Thyroid gland (tissue), 4 donors: ENCODE measurements around the gene RPS6KA4. TPM values are rescaled to one million over a fixed set of nuclear protein-coding genes. Genes with fewer than 3 reads are reported as not detected.
"Not testable (repeated sequence)": the region's sequence is repeated elsewhere in the genome, so short reads cannot be mapped to it uniquely, and the experiment has no call there.

Experiments
- DNase-seq, 2 donors: peaks; one replicate each; pipeline ENCODE4 v3.0.0-alpha.2; 2019
- H3K27ac ChIP-seq, 3 donors: fragments of 200-600 bp; sonication (generic); 1 replicate in 2 of 3; 2 replicates in 1 of 3; pipeline ENCODE4 v1.5.1; 2016 to 2019; ENCODE audit warnings: mild to moderate bottlenecking in 1 of 3, moderate library complexity in 1 of 3
- H3K27me3 ChIP-seq: fragments of 200-600 bp; sonication (generic); one replicate; pipeline ENCODE4 v1.5.1; 2019
- H3K36me3 ChIP-seq, 2 donors: fragments of 200-600 bp; sonication (generic); one replicate each; pipeline ENCODE4 v1.5.1; 2016 to 2019
- H3K4me1 ChIP-seq, 2 donors: fragments of 200-600 bp; sonication (generic); one replicate each; pipeline ENCODE4 v1.5.1; 2017 to 2019
- H3K4me3 ChIP-seq, 3 donors: fragments of 200-600 bp; sonication (generic); replicated peaks in 1 of 3; 1 replicate in 2 of 3; 2 replicates in 1 of 3; pipeline ENCODE4 v1.5.1; 2016; ENCODE audit warnings: mild to moderate bottlenecking in 1 of 3
- H3K9me3 ChIP-seq: fragments of 200-600 bp; sonication (generic); one replicate; pipeline ENCODE4 v1.5.1; 2017
- POLR2A ChIP-seq, 2 donors: fragments of 450-650 bp; IDR thresholded peaks; one replicate each; pipeline ENCODE4 v1.6.1; 2017; ENCODE audit warnings: antibody characterized with exemption in 2 of 2, mild to moderate bottlenecking in 2 of 2, moderate library complexity in 1 of 2
- WGBS, 2 donors: methylation state at CpG; one replicate each; pipeline ENCODE4 v1.1.5; 2017; 5-methylcytosine and 5-hydroxymethylcytosine counted together
- intact Hi-C: fragments of 100-400 bp; cut with DNase I; formaldehyde crosslinking; loops from one replicate; pipeline ENCODE4 v1.15.1; 2023
- microRNA counts, 2 donors: library from miRNA; unstranded; fragments of <30 nt; microRNA quantifications; one replicate each; lab custom pipeline; 2016 to 2017
- microRNA-seq: library from miRNA; unstranded; fragments of <30 nt; microRNA quantifications from one replicate; pipeline ENCODE4, GENCODE V29; 2016
- small RNA-seq: library from RNA; depleted of rRNA; stranded (forward); fragments of <200 nt; gene quantifications from one replicate; pipeline ENCODE3, GENCODE V24; 2016
- total RNA-seq, 4 donors: library from RNA; depleted of rRNA; stranded (reverse); fragments of >200 nt; gene quantifications; one replicate each; pipeline ENCODE4 v1.2.3, GENCODE V29; 2016
- TF ChIP-seq, protein P1 (sequence below), 6 experiments: fragments of 200-600 bp in 3 of 6; fragments of 450-650 bp in 3 of 6; sonication (generic) in 3 of 6; IDR thresholded peaks; one replicate each; pipeline ENCODE4 v1.5.1; 2016 to 2019; ENCODE audit warnings: antibody characterized with exemption in 6 of 6, mild to moderate bottlenecking in 2 of 6, inconsistent platforms in 1 of 6, moderate library complexity in 1 of 6

Gene RPS6KA4
- total RNA-seq, 4 donors from 2014 or later: 19.2 to 44.9 (median 21.8) TPM

DNA sequence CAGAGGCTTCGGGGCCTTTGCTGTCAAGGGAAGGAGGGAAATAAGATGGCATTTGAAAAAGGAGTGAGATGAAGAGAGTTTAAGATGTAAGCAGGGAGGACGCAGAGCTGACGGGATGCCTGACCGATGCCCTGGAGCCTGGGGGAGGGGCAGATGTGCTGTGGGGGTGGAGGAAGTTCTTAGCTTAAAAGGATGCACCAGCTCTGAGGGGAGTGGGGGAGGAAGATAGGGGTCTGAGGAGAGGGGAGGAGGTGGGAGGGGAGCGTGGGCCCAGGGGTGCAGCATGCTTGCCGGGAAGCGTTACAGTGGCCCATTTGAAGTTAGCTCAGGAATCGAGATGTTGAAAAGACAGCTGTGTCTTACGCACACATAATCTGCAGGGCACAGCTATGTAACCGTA, 56.3 kb downstream of the RPS6KA4 start:
- TF ChIP-seq, protein P1, sequence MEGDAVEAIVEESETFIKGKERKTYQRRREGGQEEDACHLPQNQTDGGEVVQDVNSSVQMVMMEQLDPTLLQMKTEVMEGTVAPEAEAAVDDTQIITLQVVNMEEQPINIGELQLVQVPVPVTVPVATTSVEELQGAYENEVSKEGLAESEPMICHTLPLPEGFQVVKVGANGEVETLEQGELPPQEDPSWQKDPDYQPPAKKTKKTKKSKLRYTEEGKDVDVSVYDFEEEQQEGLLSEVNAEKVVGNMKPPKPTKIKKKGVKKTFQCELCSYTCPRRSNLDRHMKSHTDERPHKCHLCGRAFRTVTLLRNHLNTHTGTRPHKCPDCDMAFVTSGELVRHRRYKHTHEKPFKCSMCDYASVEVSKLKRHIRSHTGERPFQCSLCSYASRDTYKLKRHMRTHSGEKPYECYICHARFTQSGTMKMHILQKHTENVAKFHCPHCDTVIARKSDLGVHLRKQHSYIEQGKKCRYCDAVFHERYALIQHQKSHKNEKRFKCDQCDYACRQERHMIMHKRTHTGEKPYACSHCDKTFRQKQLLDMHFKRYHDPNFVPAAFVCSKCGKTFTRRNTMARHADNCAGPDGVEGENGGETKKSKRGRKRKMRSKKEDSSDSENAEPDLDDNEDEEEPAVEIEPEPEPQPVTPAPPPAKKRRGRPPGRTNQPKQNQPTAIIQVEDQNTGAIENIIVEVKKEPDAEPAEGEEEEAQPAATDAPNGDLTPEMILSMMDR (IDR thresholded peaks at IDR 0.05): no peak
- TF ChIP-seq POLR2A (IDR thresholded peaks at IDR 0.05): no peak
- Histone ChIP-seq H3K27me3 (no peaks in the 10 kb centered on the region), H3K27ac (no peak overlapping the region), H3K4me1 (no peaks in the 10 kb centered on the region), H3K36me3 (no peaks in the 10 kb centered on the region), H3K4me3 (no peak overlapping the region), H3K9me3 (no peaks in the 10 kb centered on the region)
- no peak for DNase-seq
- intact Hi-C loops: no loop called here
- 62 to 67% methylated on average over 10 of the region's 10 CpGs for WGBS, 2 donors

DNA sequence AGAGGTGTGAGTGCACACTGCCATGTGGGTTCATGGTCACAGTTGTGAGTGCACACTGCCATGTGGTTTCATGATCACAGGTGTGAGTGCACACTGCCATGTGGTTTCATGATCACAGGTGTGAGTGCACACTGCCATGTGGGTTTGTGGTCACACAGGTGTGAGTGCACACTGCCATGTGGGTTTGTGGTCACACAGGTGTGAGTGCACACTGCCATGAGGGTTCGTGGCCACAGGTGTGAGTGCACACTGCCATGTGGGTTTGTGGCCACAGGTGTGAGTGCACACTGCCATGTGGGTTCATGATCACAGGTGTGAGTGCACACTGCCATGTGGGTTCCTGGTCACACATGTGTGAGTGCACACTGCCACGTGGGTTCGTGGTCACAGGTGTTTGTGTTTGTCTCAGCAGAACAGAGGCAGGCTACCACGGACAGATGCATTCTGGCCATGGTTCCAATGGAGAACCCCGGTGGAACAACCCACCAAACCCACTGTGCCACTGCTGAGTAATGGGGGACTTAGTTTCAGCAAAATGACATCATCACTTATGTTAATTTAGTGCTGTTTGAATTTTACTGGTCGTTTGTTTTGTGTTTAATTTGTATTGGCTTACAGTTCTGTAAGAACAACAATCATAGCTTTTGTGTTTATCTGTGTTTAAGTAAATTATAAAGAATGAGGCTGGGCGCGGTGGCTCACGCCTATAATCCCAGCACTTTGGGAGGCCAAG, 57.2 kb downstream of the RPS6KA4 start:
- H3K27ac ChIP-seq: no peak overlapping the region
- DNase-seq: no peak
- intact Hi-C loops: no loop called here
- H3K4me1 ChIP-seq: no peaks in the 10 kb centered on the region
- TF ChIP-seq, protein P1 (IDR thresholded peaks at IDR 0.05): no peak
- no peak for TF ChIP-seq POLR2A (IDR thresholded peaks at IDR 0.05)
- H3K36me3 ChIP-seq: no peaks in the 10 kb centered on the region
- WGBS, 2 donors: 87 to 90% methylated on average over 7 to 8 of the region's 9 CpGs
- no peak overlapping the region for H3K4me3 ChIP-seq
- H3K27me3 ChIP-seq: no peaks in the 10 kb centered on the region
- no peaks in the 10 kb centered on the region for H3K9me3 ChIP-seq

DNA sequence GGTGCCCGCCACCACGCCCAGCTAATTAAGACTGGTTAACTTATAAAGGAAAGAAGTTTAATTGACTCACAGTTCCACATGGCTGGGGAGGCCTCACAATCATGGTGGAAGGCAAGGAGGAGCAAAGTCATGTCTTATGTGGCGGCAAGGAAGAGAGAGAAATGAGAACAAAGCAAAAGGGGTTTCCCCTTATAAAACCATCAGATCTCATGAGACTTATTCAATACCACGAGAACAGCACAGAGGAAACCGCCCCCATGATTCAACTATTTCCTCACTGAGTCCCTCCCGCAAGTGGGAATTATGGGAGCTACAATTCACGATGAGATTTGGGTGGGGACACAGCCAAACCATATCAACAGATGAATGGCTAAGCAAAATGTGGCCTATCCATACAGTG, 59.3 kb downstream of the RPS6KA4 start:
- H3K36me3 ChIP-seq, intact Hi-C loops, H3K27me3 ChIP-seq, H3K9me3 ChIP-seq, DNase-seq, H3K4me3 ChIP-seq, H3K27ac ChIP-seq, H3K4me1 ChIP-seq: not testable (repeated sequence)
- 88 to 89% methylated on average over 7 of the region's 7 CpGs for WGBS, 2 donors

DNA sequence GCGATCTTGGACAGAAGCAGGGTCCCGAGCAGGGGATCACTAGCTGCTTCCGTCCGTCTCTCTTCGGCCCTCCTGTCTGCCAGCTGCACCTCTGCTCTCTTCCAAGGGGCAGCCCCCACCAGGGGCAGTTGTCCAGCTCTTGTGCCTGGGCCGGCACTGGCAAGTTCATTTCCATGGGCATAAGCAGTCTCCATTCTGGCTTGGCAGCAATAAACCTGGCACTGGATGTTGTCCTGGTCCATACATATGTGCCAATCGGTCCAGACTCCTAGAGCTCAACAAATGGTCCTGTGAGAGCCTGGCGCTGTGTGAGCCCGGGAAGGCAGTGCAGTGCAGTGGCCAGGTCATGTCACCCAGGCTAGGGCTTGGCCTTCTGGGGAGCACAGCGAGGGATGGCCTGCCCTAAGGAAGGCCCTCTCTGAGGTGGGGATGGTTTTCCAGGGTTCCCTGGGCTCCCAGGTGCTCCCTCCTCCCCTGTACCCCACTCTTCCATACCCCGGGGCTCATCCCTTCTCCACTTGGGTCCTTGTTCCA, 60.4 kb downstream of the RPS6KA4 start:
- H3K27ac ChIP-seq: no peak overlapping the region
- intact Hi-C loops: no loop called here
- no peak for TF ChIP-seq POLR2A (IDR thresholded peaks at IDR 0.05)
- TF ChIP-seq, protein P1 (IDR thresholded peaks at IDR 0.05): no peak
- WGBS, 2 donors: 88 to 90% methylated on average over 5 to 7 of the region's 11 CpGs
- no peak for DNase-seq
- H3K27me3 ChIP-seq: no peaks in the 10 kb centered on the region
- H3K4me1 ChIP-seq: no peaks in the 10 kb centered on the region
- H3K36me3 ChIP-seq: no peaks in the 10 kb centered on the region
- H3K4me3 ChIP-seq: no peak overlapping the region
- no peaks in the 10 kb centered on the region for H3K9me3 ChIP-seq

DNA sequence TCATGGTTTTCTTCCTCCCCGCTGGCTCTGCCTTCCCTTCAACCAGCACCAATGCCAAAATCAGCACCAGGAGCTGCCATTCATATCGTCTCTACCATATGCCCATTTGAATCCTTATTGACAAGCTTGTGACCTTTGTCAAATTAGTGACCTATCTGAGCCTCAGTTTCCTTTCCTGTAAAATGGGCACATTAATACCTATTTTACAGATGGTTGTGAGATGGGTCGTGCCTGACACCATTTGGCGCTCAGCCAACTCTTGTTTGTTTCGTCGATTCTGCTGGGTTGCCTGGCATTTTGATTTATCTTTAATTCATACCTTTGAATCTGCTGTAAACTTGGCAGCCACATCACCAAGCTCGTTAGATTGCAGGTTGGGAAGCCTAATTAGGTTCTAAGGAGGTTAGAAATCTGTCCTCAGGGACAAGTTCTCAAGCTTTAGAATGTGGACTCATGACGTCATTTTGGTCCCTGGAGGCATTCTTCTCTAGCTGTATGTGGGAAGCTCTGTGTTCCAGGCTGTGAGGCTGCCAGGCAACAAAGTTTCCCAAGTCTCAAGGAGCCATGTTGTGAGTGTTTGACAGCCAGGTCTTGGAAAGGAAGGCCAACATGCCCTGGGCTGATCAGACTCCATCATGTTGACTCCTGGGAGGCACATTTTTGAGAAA, 61.0 kb downstream of the RPS6KA4 start:
- H3K27me3 ChIP-seq: no peaks in the 10 kb centered on the region
- H3K4me1 ChIP-seq: no peaks in the 10 kb centered on the region
- 83 to 85% methylated on average over 8 of the region's 8 CpGs for WGBS, 2 donors
- H3K36me3 ChIP-seq: no peaks in the 10 kb centered on the region
- H3K4me3 ChIP-seq: no peak overlapping the region
- H3K9me3 ChIP-seq: no peaks in the 10 kb centered on the region
- no peak for DNase-seq
- no peak for TF ChIP-seq POLR2A (IDR thresholded peaks at IDR 0.05)
- TF ChIP-seq, protein P1 (IDR thresholded peaks at IDR 0.05): no peak
- H3K27ac ChIP-seq: no peak overlapping the region
- intact Hi-C loops: no loop called here

MicroRNA genes within 50 kb of the gene (microRNA counts, 767-probe panel; counts per million panel counts)
- microRNA hsa-miR-1237 (lab: Ali Mortazavi, UCI): 0 counts per million in 2 donors

Small RNA genes lying within 50 kb of the gene (microRNA-seq; reads per million reads assigned to microRNA genes)
- gene MIR1237 (not detected), gene MIR7155 (not detected)

Small RNA genes lying within 50 kb of the gene (small RNA-seq; reads per million reads assigned to genes)
- not detected for gene MIR1237
- not detected for gene MIR7155

Other genes with a start within 250 kb of the RPS6KA4 start
- 10 to 100 TPM; 62.5 to 89.5 (median 70.0) TPM for gene MACROD1, start 193.0 kb upstream of the RPS6KA4 start, total RNA-seq
- 100 to 1,000 TPM in 2 of 4 donors, 10 to 100 TPM in 2; 80.8 to 116 (median 106) TPM for gene STIP1, start 173.0 kb upstream of the RPS6KA4 start, total RNA-seq
- 10 to 100 TPM in 2 of 4 donors, 1 to 10 TPM in 2; 7.6 to 13.9 (median 10.8) TPM for gene FERMT3, start 152.4 kb upstream of the RPS6KA4 start, total RNA-seq
- gene TRPT1, start 133.0 kb upstream of the RPS6KA4 start, total RNA-seq: 10 to 100 TPM; 50.5 to 90.8 (median 65.9) TPM
- 100 to 1,000 TPM in 2 of 4 donors, 10 to 100 TPM in 2; 65.6 to 109 (median 94.4) TPM for gene NUDT22, start 132.9 kb upstream of the RPS6KA4 start, total RNA-seq
- gene DNAJC4, start 128.6 kb upstream of the RPS6KA4 start, total RNA-seq: 10 to 100 TPM; 10.9 to 48.6 (median 21.9) TPM
- gene VEGFB, start 124.6 kb upstream of the RPS6KA4 start, total RNA-seq: 100 to 1,000 TPM in 1 of 4 donors, 10 to 100 TPM in 3; 52.9 to 101 (median 75.7) TPM
- gene FKBP2, start 118.1 kb upstream of the RPS6KA4 start, total RNA-seq: 100 to 1,000 TPM; 107 to 271 (median 196) TPM
- gene PPP1R14B, start 112.2 kb upstream of the RPS6KA4 start, total RNA-seq: 100 to 1,000 TPM in 1 of 4 donors, 10 to 100 TPM in 3; 34.2 to 103 (median 83.8) TPM
- 10 to 100 TPM; 18.8 to 39.2 (median 23.5) TPM for gene PLCB3, start 107.6 kb upstream of the RPS6KA4 start, total RNA-seq
- 100 to 1,000 TPM in 3 of 4 donors, 10 to 100 TPM in 1; 79.0 to 239 (median 148) TPM for gene BAD, start 74.5 kb upstream of the RPS6KA4 start, total RNA-seq
- gene GPR137, start 73.3 kb upstream of the RPS6KA4 start, total RNA-seq: 10 to 100 TPM; 14.9 to 46.9 (median 33.8) TPM
- not detected for gene KCNK4, start 67.9 kb upstream of the RPS6KA4 start, total RNA-seq
- gene CATSPERZ, start 58.8 kb upstream of the RPS6KA4 start, total RNA-seq: 1 to 10 TPM in 2 of 4 donors, not detected in 2; 1.0 to 3.1 TPM
- 10 to 100 TPM; 42.8 to 71.6 (median 58.3) TPM for gene ESRRA, start 53.6 kb upstream of the RPS6KA4 start, total RNA-seq
- 100 to 1,000 TPM; 228 to 435 (median 237) TPM for gene TRMT112, start 41.6 kb upstream of the RPS6KA4 start, total RNA-seq
- gene PRDX5, start 41.0 kb upstream of the RPS6KA4 start, total RNA-seq: 100 to 1,000 TPM; 384 to 962 (median 653) TPM
- 1 to 10 TPM; 2.8 to 7.0 (median 3.6) TPM for gene CCDC88B, start 19.0 kb upstream of the RPS6KA4 start, total RNA-seq
- not detected for gene SLC22A11, start 196.8 kb downstream of the RPS6KA4 start, total RNA-seq
- not detected for gene SLC22A12, start 232.1 kb downstream of the RPS6KA4 start, total RNA-seq